Fibroblast of pulmonary artery (primary cell): ENCODE measurements around the gene SLC19A1.

Experiments used
- DNase-seq: peaks from one replicate; pipeline ENCODE4 v3.0.0-alpha.2; 2010; ENCODE audit warnings: low read depth
- H3K4me3 ChIP-seq: replicated peaks from 2 replicates; pipeline ENCODE4 v1.5.1; 2011; ENCODE audit warnings: low read depth, mild to moderate bottlenecking, control low read depth, low read length, moderate library complexity
- TF ChIP-seq, protein P1 (sequence below): IDR thresholded peaks from 2 replicates; pipeline ENCODE4 v1.5.1; 2011; ENCODE audit warnings: mild to moderate bottlenecking, control low read depth, low read length, inconsistent platforms; ENCODE audit errors: missing control alignments

Gene SLC19A1

DNA sequence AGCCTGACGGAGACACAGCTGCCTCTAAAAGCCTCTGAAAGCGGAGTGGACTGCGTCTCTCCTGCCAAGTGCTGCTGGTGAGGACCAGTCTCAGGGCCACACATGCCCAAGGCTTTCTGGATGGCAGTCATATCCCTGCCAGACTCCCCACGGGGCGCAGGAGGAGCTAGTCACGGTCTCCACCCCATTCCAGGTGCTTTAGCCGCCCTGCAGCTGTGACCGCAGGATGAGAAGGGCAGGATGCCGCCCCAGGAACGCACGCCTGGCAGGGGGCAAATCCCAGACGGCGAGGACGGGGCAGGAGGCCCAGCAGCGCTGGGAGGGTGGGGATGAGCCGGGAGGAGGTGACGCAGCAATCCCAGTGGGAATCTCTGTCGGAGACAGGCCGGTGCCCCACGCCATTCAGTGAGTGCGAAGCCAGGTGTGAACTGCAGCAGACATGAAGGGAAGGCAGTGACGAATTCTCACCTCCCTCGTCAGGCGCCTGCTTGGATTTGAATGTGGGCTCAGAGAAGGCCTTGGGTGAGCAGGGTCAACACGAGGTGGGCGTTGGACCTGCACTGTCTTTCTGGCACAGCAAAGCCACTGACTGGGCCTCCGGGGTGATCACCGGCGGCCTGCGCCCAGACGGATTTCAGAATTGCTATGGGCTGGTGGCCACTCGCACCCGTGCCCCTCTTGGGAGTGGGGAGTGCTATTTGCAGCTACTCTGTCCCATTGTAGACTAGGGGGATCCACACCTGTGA, 38.5 kb upstream of the SLC19A1 start:
- no peak for DNase-seq
- TF ChIP-seq, protein P1, sequence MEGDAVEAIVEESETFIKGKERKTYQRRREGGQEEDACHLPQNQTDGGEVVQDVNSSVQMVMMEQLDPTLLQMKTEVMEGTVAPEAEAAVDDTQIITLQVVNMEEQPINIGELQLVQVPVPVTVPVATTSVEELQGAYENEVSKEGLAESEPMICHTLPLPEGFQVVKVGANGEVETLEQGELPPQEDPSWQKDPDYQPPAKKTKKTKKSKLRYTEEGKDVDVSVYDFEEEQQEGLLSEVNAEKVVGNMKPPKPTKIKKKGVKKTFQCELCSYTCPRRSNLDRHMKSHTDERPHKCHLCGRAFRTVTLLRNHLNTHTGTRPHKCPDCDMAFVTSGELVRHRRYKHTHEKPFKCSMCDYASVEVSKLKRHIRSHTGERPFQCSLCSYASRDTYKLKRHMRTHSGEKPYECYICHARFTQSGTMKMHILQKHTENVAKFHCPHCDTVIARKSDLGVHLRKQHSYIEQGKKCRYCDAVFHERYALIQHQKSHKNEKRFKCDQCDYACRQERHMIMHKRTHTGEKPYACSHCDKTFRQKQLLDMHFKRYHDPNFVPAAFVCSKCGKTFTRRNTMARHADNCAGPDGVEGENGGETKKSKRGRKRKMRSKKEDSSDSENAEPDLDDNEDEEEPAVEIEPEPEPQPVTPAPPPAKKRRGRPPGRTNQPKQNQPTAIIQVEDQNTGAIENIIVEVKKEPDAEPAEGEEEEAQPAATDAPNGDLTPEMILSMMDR = no peak
- no peak overlapping the region for H3K4me3 ChIP-seq

DNA sequence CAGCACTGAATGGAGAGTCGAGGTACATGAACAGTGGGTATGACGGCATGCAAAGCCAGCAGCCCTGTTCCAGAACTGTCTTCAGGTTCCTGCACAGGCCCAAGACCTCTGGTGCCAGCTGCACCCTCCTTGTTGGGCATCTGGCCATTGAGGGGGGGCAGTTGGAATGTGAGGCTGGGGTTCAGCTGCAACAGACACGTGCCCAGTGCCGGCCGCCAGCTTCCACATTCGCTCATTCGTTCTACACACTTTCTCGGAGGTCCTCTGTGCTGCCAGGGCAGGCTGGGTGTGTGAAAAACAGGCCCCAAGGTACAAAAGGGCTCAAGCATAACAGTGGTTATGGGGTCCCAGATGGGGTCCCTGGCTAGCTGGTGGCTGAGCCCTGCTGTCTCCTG, 37.9 kb upstream of the SLC19A1 start:
- no peak overlapping the region for H3K4me3 ChIP-seq
- TF ChIP-seq, protein P1 = no peak
- no peak for DNase-seq

GRCh38 chr21:45579383-45580180, 37.3 kb upstream of the SLC19A1 start:
- TF ChIP-seq, protein P1 = no peak
- no peak overlapping the region for H3K4me3 ChIP-seq
- no peak for DNase-seq

- H3K4me3 ChIP-seq = no peak overlapping the region
- no peak for DNase-seq
- TF ChIP-seq, protein P1 = no peak
Observed at GRCh38 chr21:45578811-45579381, 36.7 kb upstream of the SLC19A1 start.

DNA sequence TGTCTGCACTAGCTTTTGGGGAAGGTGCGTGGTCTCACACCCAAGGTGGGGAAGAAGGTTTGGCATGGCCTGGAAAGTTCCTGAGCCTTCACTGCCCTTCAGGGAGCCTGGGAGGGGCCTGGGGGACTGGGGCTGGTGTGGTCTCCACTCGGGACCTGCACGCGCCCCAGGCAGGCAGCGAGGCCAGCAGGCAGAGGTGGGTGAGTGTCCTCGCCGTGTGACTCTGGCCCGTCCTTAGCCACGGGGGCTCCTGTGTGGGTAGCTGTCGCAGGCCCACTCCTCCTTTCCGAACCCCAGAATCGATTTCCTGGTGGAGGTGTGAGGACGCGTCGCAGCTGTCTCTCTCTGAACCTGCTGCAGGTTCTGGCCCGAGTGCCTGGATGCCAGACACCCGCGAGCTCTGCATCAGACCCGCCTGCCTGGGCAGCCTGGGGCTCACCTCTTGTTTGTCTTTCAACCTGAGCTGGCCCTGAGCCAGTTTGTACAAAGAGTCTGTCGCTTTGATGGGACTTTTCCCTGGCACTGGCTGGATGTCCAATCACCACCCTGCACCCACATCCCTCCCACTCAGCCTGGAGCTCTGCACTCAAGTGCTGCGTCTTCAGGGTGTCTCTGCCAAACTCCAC, 36.0 kb upstream of the SLC19A1 start:
- TF ChIP-seq, protein P1 = no peak
- no peak for DNase-seq
- no peak overlapping the region for H3K4me3 ChIP-seq

DNA sequence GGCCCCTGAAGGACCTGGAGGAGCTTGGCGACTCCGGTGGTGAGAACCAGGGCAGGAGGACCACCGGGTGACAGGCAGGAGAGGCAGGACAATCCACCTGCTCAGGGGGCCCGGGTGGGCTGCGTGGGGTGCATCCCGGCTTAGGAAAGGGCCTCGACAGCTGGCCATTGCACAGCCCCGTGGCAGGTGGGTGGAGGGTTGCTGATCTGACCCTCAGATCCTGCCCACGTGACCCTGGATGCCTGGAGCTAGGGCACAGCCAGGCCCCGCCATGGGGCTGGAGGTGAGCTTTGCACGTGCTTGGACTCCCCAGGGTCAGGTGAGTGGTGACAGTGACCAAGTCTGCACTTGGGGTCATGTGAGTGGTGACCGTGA, 35.5 kb upstream of the SLC19A1 start:
- no peak overlapping the region for H3K4me3 ChIP-seq
- no peak for DNase-seq
- TF ChIP-seq, protein P1 = no peak
